HG02642 (cell line): ENCODE results near the gene CSNK2A1.
"Not testable (repeated sequence)": the region's sequence is repeated elsewhere in the genome, so short reads cannot be mapped to it uniquely, and the experiment has no call there.

Source experiments
- ATAC-seq: cut with Tn5 transposase; IDR thresholded peaks from one replicate; pipeline ENCODE4 v1.9.1; 2021; ENCODE audit warnings: mild to moderate bottlenecking; ENCODE audit not compliant: unreplicated experiment, poor library complexity

The CSNK2A1 gene

DNA sequence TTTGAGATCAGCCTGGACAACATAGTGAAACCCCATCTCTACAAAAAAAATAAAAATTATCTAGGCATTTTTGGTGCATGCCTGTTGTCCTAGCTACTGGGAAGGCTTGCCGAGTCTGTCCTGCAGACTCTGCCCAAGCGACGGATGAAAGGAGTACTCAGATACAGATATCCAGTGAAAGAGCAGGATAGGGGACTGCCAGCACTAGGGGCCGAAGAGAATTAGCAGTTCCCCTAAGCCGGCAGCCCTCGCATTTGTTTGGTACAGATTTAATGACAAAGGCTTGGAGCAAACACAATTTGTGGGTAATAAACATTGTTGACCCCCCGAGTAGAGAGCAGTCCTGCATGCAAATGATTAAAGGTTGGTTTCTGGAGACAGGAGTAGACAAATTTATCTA is 75.8 kb downstream of the CSNK2A1 start:
- ATAC-seq, result no peak

DNA sequence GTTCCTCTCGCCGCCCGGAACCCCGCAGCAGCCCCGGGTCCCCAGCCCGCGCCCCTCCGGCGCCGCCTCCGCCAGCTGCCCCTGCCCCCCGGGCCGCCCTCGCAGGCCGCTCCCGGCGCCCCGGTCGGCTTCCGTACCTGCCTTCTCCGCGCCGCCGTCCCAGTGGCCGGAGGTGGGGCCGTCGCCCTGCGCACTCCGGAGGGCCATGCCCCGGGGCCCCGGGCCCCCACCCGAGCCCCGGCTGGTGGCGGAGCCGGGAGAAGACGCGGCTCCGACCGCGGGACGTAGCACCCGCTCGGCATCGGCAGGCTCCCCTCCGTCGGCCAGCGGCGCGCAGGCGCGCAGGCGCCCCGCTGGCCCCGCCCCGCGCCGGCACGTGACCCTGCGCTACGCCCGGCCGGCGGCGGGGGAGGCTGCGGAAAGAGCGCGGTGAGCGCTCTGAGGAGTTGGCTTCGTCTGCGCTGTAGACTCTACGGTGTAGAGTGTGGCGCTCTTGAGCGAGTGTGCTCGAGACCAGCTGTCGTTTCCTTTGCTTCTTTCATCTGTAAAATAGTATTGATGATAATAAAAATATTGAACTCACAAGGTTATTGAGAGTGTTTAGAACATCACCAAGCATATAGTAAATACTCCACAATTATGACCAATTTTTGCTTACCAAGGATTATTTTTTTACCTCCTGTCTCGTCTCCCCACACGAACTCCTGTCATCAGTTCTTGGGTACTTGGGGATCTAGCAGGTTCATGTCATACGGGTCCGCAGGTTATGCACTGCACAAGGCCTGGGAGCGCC is 81.2 kb downstream of the CSNK2A1 start, which contains the start of gene TBC1D20:
Gene TBC1D20 (minus strand): TSS at position 335 of the 793 bp plus-strand sequence. CDS start 128 bp downstream, at position 207.
- peak; percentile 94 for ATAC-seq

DNA sequence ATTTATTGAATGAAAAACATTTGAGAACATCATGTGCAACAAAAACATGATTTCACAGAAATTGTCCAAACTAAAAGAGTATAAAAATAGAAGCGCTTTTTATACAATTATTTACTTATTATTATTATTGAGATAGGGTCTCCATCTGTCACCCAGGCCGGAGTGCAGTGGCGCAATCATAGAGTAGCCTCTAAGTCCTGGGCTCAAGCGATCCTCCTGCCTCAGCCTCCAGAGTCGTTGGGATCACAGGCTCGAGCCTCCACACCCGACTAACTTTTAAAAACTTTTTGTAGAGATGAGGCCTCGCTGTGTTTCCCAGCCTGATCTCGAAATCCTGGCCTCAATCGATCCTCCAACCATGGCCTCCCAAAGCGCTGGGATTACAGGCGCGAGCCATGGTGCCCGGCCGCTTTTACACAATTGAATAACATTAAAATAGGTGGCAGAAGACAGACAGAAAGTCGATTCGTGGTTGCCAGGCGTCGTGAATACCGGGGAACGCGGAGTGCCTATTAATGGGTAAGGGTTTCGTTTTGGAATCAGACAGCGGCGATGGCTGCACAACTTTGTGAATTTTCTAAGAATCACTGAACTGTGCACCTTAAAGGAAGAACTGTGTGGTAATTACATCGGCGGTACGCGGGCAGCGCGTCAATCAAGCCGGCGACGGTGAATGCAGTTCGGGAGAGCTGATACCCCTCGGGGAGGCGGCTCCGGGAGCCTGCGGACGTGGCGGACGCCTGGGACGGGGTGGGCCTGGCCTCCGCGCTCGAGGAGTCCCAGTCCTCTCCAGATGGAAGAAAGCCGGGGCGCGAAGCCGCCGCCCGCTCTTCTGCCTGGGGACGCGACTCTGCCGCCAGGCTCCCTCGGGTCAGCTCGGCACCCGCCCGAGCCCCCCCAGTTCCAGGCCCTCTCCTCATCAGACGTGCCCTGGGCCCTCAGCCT is 82.1 kb downstream of the CSNK2A1 start:
- ATAC-seq, result peak; percentile 41

DNA sequence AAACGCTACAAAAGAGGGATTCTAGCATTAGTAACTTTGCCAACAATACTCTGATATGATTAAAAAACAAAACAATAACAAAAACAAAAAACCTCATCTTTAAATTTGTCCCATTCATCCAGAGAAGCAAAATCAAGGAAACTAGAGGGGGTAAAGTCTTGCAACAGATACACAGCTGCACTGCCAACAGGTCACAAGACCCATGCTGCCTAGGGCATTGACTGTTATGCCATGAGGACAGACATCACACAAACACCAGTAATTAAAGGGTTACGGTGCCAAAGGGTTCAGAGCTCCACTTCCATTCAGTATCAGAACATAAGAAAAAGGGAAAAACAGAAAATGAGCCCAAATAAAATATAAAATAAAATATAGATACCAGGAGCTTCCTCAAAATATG is 82.9 kb downstream of the CSNK2A1 start:
- no peak for ATAC-seq

DNA sequence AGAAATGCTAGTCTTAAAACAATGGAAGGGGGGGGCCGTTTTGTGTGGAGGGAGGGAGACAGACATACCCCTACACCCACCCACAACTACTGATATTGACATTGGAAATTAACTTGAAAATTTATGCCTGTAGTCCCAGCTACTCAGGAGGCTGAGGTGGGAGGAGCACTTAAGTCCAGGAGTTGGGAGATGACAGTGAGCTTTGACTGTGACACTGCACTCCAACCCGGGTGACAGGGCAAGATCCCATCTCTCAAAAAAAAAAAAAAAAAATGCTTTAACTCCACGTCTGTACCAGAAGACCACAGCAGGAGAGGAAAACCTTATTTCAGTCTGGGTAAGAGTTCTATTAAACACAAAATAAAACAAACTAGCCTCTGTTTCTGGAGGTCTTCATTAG is 83.4 kb downstream of the CSNK2A1 start:
- ATAC-seq, result no peak

DNA sequence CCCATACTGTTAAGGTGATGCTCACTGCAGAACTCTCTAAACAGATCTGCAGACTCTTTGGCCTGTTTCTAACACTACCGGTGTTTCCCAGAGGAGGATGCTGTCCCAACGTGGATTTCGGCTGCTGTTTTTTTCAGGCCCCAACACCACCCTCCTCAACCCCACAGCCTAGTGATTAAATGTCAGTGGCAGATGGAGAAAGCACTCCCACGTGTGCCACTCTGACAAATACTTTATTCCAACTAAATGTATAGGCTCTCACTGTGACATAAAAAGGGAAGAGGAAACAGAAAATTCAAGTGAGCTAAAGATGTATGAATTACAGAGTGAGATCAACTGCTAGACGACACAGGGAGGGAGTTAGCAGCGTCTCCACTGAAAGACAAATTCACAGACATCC is 84.8 kb downstream of the CSNK2A1 start:
- ATAC-seq, result no peak

DNA sequence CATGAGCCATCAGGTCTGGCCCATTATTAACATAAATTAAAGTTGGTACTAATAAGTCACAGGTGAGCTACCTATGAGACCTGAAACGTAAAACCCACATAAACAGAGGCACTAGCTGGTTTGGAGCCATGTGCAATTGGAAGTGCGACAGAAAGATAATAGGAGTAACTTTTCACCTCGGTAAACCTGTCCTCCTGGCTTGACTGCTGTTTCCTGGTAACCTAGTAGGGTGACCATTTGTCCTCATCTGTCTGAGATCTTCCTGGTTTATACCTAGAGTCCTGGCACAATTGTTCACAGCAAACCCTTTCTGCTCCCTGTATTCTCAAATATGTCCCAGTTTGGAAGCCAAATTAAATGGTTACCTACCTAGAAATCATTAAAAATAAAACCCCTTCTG is 88.6 kb downstream of the CSNK2A1 start:
- no peak for ATAC-seq

DNA sequence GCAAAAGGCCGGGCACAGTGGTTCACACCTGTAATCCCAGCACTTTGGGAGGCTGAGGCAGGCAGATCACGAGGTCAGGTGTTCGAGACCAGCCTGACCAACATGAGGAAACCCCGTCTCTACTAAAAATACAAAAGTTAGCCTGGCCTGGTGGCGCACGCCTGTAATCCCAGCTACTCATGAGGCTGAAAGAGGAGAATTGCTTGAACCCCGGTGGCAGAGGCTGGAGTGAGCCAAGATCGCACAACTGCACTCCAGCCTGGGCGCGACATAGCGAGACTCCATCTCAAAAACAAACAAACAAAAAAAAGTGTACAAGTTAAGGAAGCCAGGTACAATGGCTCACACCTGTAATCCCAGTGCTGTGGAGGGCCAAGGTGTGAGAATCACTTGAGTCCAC is 91.6 kb downstream of the CSNK2A1 start:
- not testable (repeated sequence) for ATAC-seq

DNA sequence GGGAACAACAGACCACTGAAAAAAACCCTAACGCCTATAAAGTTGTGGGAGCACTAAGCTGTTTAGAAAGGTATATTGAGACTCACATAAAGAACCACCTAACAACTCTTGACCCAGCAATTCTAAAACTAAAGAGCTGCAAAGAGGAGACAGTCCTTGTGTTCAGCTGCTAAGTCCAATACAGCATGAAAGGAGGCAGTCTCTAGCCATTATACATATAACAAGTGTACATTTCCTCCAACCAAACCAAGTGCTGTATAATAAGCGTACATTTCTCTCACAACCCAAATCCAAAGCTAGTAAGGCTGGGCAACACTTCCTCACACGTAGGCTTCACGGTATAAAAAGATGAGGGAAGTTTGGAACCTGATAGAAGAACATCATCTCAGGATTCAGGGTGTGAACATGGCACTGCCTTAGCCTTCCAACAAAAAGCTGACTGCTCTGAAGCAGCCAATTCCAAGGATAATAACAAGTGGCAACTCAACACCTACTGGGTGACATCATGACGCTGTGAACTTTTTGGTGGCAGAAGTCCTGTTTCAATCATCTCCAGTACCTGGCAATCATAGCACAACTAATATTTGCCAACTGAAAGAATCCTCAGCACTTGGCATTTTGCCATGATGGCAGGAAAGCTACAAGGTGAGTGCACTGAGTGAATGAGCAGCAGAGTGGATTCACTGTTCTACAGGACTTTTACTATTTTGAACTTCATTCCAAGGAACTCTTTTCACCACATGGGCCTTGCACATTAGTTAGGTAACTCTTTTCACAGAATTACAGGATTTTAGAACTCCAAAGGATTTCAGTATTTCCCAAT is 97.9 kb downstream of the CSNK2A1 start:
- no peak for ATAC-seq

DNA sequence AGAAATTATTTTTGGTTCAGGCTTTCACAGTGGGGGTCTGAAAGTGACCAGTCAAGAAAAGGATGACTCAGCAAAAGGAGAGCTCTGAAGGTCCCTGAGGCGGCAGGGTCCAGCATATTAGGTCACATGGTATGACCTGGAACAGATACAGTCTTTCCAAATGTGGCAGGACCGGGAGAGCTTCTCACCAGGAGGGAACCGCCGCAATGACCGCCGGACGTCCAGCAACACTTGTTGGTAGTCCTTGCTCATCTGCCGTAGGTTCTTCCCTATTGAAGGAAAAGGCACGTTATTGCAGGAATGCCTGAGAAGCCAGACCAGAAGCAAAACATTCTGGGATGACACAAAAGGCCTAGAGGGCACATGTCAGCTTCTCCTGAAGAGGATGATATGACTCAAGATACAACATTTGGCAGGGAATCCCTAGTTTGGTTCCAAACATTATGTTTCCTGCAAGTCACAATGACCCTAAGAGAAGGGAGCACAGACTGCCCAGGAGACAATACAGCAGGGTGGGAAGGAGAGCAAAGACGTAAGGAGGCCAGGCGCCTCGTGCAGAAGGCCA is 98.6 kb downstream of the CSNK2A1 start:
- ATAC-seq, result no peak

DNA sequence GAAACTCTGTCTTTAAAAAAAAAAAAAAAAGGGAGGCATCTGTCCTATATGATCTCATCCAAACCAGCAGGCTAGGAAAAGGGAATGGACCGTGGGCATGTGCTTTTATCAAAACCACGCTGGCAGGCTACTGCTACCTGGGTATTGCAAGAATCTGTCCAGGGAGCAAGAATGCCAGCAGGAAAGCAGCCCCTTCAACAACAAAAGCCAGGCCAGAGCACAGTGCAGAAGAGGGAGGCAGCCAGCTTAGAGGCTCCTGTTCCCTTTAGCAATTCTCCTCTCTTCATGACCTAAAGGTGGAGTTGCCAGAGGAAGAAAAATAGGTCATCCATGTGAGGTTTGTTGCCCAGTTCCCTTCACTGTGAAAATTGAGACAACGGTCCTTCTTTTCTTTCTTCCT is 99.5 kb downstream of the CSNK2A1 start:
- ATAC-seq, result no peak

DNA sequence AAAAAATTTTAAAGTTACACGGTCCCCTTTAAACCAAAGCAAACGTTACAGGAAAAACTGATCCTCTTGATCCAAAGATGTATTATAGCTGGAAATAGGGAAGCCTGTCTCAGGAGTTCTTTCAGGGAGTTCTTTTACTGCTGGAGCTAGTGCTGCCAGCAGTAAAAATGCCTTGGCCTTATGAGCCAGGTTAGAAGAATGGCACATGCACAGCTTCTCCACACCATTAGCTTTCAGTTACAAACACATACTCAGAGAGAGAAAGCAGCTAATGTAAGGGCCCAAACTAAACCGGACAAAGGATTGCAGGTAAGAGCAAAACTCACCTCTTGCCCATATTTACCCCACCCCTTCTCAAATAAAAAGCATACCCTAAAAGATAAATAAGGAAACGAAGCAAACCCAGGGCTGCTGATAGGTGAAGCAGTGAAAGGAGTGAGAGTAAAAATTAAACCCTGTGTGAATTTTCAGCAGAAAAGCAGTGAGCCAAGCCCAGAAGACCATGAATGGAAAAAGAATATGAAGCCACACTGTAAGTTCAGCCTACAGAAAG is 100.3 kb downstream of the CSNK2A1 start:
- no peak for ATAC-seq

DNA sequence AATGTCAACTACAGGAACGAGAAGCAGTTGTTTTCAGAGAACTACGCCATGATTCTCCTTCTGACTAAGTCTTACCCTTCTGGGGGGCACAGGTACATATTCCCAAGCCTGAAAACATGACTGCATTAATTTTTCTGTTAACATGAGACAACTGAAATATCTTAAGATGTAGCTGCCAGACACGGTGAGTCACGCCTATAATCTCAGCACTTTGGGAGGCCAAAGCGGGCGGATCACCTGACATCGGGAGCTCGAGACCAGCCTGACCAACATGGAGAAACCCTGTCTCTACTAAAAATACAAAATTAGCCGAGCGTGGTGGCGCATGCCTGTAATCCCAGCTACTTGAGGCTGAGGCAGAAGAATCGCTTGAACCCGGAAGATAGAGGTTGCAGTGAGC is 103.0 kb downstream of the CSNK2A1 start:
- ATAC-seq, result no peak

DNA sequence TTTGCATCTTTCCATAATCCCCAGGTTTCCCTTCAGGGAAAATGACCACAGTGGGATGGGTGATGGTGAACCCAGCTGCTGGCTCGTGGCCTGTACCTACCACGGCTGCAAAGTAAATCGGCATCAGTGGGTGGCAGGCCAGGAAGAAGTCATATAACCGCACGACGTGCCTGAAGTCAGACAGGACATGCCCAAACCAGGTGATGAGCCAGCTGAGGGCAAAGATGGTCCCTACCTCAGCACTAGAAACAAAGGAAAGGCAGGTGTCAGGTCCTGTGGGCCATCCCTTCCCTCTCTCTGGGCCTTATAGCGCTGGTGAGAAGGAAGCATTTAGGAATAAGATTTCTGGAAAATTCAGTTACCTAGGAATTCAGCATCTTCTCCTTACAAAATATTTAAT is 103.4 kb downstream of the CSNK2A1 start:
- ATAC-seq, result no peak

DNA sequence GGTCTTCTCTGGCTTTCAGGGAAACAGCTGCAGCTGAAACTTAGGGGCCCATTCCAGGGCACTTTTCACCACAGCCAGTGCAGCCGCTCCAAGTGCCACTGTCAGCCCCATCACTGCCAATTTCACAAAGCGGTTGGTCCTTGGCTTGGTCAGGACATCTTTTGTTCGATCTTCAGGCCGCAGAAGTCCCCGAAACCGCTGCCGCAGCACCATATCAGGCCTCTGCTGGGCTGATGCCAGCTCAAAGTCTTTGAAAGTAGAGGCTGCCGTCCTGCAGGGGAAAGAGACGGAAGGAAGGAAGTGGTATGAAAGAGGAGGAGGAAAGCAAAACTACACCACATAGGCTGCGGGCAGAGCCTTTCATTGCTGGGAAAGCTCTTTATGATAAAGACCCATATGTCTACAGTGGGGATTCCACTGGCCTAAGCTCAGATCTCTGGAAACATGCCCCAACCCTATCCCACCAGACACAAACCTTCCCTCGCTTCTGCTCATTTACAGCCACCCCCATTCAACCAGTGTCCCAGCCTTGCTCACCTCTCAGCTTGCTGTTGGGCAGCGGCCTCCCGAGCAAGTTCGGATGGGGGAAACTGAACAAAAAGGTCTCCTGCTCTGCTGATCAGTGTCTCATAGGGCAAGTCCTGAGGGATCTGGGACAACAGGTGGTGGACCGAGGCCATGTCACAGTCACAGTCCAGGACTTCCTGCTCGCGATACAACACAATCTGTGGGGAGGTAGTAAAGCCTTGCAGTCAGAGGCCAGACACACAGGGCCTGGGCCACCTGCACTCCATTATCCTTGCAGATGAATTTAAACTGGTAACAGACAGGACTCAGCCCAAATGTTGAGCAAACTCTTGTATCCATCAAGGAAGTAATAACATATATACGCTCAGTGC is 104.8 kb downstream of the CSNK2A1 start:
- ATAC-seq, result peak; percentile 46

DNA sequence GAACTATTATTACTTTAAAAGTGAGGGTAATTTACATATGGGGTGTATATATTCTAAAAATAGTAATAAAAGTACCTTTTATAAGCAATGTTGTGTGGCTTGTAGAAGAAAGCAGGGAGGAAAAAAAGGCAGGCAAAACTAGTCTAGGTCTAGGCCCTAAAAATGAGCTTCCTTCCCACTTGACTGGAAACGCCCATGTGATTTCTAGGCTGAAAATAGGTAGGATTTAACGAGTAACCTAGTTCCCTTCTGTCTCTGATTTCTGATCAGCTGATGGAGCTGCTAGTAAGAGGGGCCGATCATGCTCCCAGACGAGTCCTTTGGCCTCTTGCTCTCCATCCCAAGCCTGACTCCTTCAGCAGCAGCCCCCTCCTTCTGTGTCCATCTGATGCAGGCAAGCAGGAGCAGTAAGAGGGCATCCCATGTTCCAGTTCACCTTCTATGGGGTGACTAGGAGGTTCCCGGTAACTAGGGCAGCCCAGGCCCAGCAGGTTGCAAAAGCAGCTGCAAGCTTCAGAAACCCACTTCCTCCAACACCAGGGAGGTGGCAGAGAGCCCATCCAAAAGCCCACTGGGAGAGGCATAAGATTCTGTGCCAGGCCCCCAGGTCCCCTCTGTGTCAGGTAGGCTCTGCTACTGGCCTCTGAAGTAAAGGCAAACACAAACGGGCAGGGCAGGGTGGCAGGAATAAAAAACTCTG is 105.7 kb downstream of the CSNK2A1 start:
- ATAC-seq, result no peak

DNA sequence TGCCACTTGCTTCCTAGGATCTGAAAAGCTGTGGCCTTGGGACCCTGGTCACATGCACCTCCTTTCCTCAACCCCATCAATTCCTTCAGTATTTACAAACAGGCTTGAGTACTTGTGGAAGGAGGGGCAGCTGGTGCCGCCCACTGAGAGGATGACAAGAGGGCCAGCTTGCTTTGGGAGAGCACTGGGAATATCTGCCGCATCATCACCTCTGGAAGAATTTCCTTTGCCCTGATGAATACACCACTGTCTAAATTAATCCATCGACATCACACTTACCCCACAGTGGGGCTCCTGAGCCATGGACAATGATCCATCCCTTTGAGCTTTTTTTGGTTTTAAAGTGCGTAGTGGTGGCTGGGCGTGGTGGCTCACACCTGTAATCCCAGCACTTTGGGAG is 107.1 kb downstream of the CSNK2A1 start:
- no peak for ATAC-seq

DNA sequence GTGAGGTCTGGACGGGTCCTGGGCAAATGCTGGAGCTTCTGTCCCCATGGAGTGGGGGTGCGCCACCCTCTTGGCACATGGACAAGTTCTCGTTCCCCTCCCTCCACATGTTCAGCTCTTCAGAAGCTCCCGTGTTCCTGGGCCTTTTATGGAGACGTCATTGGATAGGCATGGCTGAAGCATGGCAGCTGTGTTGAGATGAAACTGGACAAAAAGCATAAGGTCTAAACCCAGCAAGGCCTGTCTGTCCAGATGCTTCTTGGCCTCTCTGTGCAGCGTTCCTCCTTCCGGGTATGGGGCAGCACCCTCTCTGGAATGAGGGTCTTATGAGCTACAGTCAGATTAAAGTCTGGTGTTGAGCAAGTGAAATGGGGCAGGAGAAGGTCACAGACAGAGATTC is 108.0 kb downstream of the CSNK2A1 start:
- ATAC-seq, result no peak
